Neuronal stem cell (in vitro differentiated cells): ENCODE data around the gene SUSD3.
A peak's percentile ranks its signal among the peaks of the same experiment; 100 is the strongest.

Experiments used
- DNase-seq: peaks from one replicate; pipeline ENCODE4 v3.0.0-alpha.2; 2013; ENCODE audit warnings: low spot score
- H2AFZ ChIP-seq: one replicate; pipeline ENCODE4 v1.6.1; 2013; ENCODE audit warnings: mild to moderate bottlenecking, low read length, inconsistent platforms
- H2AK5ac ChIP-seq: 2 replicates; pipeline ENCODE4 v1.6.1; 2013; ENCODE audit warnings: low read depth, mild to moderate bottlenecking, inconsistent platforms, low read length, moderate library complexity, mixed read lengths
- H2BK120ac ChIP-seq: 2 replicates; pipeline ENCODE4 v1.6.1; 2013; ENCODE audit warnings: low read depth, mild to moderate bottlenecking, inconsistent platforms, low read length, moderate library complexity, mixed read lengths
- H2BK12ac ChIP-seq: one replicate; pipeline ENCODE4 v1.6.1; 2013; ENCODE audit warnings: low read length, inconsistent platforms
- H2BK15ac ChIP-seq: 2 replicates; pipeline ENCODE4 v1.6.1; 2013; ENCODE audit warnings: mild to moderate bottlenecking, low read length, inconsistent platforms, mixed read lengths
- H2BK5ac ChIP-seq: one replicate; pipeline ENCODE4 v1.6.1; 2013; ENCODE audit warnings: inconsistent platforms, mild to moderate bottlenecking, low read length, moderate library complexity
- H3K14ac ChIP-seq: one replicate; pipeline ENCODE4 v1.6.1; 2013; ENCODE audit warnings: low read length, inconsistent platforms
- H3K18ac ChIP-seq: 2 replicates; pipeline ENCODE4 v1.6.1; 2013; ENCODE audit warnings: low read length, inconsistent platforms
- H3K23ac ChIP-seq: 2 replicates; pipeline ENCODE4 v1.6.1; 2013; ENCODE audit warnings: low read depth, mild to moderate bottlenecking, mixed read lengths, low read length, inconsistent platforms; ENCODE audit not compliant: poor library complexity
- H3K27ac ChIP-seq: replicated peaks from 3 replicates; pipeline ENCODE4 v1.5.1; 2013; ENCODE audit warnings: low read length, inconsistent platforms
- H3K27me3 ChIP-seq, 3 experiments: 2 replicates each; pipeline ENCODE4 v1.6.1; 2013; ENCODE audit warnings: low read length in 3 of 3, mild to moderate bottlenecking in 2 of 3, inconsistent platforms in 1 of 3, low read depth in 1 of 3, mixed read lengths in 1 of 3, moderate library complexity in 1 of 3; ENCODE audit not compliant: control insufficient read depth in 3 of 3, insufficient read depth in 3 of 3
- H3K36me3 ChIP-seq, 2 donors: replicated peaks in 1 of 2; 2 replicates each; pipeline ENCODE4 v1.6.1; 2013; ENCODE audit warnings: low read length in 2 of 2; ENCODE audit not compliant: control insufficient read depth in 2 of 2, insufficient read depth in 2 of 2
- H3K4ac ChIP-seq: 2 replicates; pipeline ENCODE4 v1.6.1; 2013; ENCODE audit warnings: inconsistent platforms, mild to moderate bottlenecking, low read length, moderate library complexity
- H3K4me1 ChIP-seq, 2 donors: 1 replicate in 1 of 2; 2 replicates in 1 of 2; pipeline ENCODE4 v1.6.1; 2013; ENCODE audit warnings: low read length in 2 of 2, low read depth in 1 of 2; ENCODE audit not compliant: control insufficient read depth in 2 of 2, insufficient read depth in 1 of 2
- H3K4me2 ChIP-seq: one replicate; pipeline ENCODE4 v1.6.1; 2013; ENCODE audit warnings: mild to moderate bottlenecking, low read length, inconsistent platforms; ENCODE audit not compliant: insufficient read depth, poor library complexity, severe bottlenecking
- H3K4me3 ChIP-seq, 2 donors: 2 replicates each; pipeline ENCODE4 v1.5.1; 2013; ENCODE audit warnings: low read length in 2 of 2, mild to moderate bottlenecking in 2 of 2, inconsistent platforms in 1 of 2, moderate library complexity in 1 of 2
- H3K79me1 ChIP-seq: one replicate; pipeline ENCODE4 v1.6.1; 2013; ENCODE audit warnings: low read depth, mild to moderate bottlenecking, inconsistent platforms, low read length, moderate library complexity
- H3K9ac ChIP-seq: one replicate; pipeline ENCODE4 v1.6.1; 2013; ENCODE audit warnings: mild to moderate bottlenecking, low read depth, low read length, inconsistent platforms; ENCODE audit not compliant: poor library complexity
- H3K9me3 ChIP-seq, 2 donors: replicated peaks in 1 of 2; 2 replicates each; pipeline versions ENCODE3 to v1.6.1; 2013; ENCODE audit warnings: low read length in 2 of 2, mild to moderate bottlenecking in 2 of 2, inconsistent platforms in 1 of 2, low read depth in 1 of 2, mixed read lengths in 1 of 2, moderate library complexity in 1 of 2; ENCODE audit not compliant: control insufficient read depth in 2 of 2, insufficient read depth in 1 of 2
- H4K8ac ChIP-seq: one replicate; pipeline ENCODE4 v1.6.1; 2013; ENCODE audit warnings: low read depth, mild to moderate bottlenecking, inconsistent platforms, low read length, moderate library complexity
- H4K91ac ChIP-seq: one replicate; pipeline ENCODE4 v1.6.1; 2013; ENCODE audit warnings: low read length, low read depth, mild to moderate bottlenecking, inconsistent platforms; ENCODE audit not compliant: poor library complexity
- WGBS, 2 donors: extraction: QIAGEN DNeasy Blood & Tissue Kit; methylation state at CpG; one replicate each; pipeline ENCODE4 v1.1.7; 2013; ENCODE audit warnings: missing lambda C conversion rate in 2 of 2, mixed read lengths in 1 of 2; ENCODE audit not compliant: insufficient read length in 2 of 2, insufficient replicate concordance in 1 of 2; ENCODE audit errors: extremely low coverage in 2 of 2; 5-methylcytosine and 5-hydroxymethylcytosine counted together

SUSD3 gene

GRCh38 chr9:93053781-93054331 is 4.6 kb upstream of the SUSD3 start:
- Histone ChIP-seq H2BK15ac (peak overlapping the region; percentile 56), H2BK5ac (no peak overlapping the region), H3K27me3 (peaks cover 0 to 55% (median 2%) of the 10 kb centered on the region in 3 experiments), H4K91ac (no peak overlapping the region), H3K79me1 (no peaks in the 10 kb centered on the region), H3K14ac (no peak overlapping the region), H2AK5ac (no peak overlapping the region), H3K4ac (no peak overlapping the region), H3K27ac (no peak overlapping the region), H3K9me3 (no peaks in the 10 kb centered on the region), H3K4me1 (peaks cover 0 to 9% of the 10 kb centered on the region in 2 donors), H4K8ac (no peak overlapping the region), H3K4me3 (no peak overlapping the region), H3K23ac (no peak overlapping the region), H2AFZ (no peak overlapping the region), H3K36me3 (no peaks in the 10 kb centered on the region), H3K9ac (no peak overlapping the region), H2BK120ac (no peak overlapping the region), H3K18ac (peak overlapping the region; percentile 39), H2BK12ac (no peak overlapping the region), H3K4me2 (no peak overlapping the region)
- no CpG with 5 or more reads among the region's 5 CpGs for WGBS, 2 donors
- DNase-seq: no peak

GRCh38 chr9:93054758-93055704 is 3.5 kb upstream of the SUSD3 start:
- H2BK15ac ChIP-seq: no peak overlapping the region
- no peak overlapping the region for H3K4me2 ChIP-seq
- H4K91ac ChIP-seq: no peak overlapping the region
- H3K27me3 ChIP-seq: peaks cover 0 to 59% (median 9%) of the 10 kb centered on the region in 3 experiments
- no peaks in the 10 kb centered on the region for H3K36me3 ChIP-seq
- H3K14ac ChIP-seq: no peak overlapping the region
- H3K27ac ChIP-seq: no peak overlapping the region
- peak overlapping the region; percentile 68 for H3K9ac ChIP-seq
- H3K4me3 ChIP-seq: no peak overlapping the region
- DNase-seq: no peak
- H2BK5ac ChIP-seq: no peak overlapping the region
- no peak overlapping the region for H3K4ac ChIP-seq
- H2BK12ac ChIP-seq: no peak overlapping the region
- H4K8ac ChIP-seq: no peak overlapping the region
- peak overlapping the region; percentile 72 for H2AK5ac ChIP-seq
- no peaks in the 10 kb centered on the region for H3K79me1 ChIP-seq
- H3K9me3 ChIP-seq: no peaks in the 10 kb centered on the region
- peaks cover 0 to 9% of the 10 kb centered on the region in 2 donors for H3K4me1 ChIP-seq
- H3K23ac ChIP-seq: peak overlapping the region; percentile 9
- no peak overlapping the region for H2BK120ac ChIP-seq
- H2AFZ ChIP-seq: no peak overlapping the region
- no CpG with 5 or more reads among the region's 11 CpGs for WGBS, 2 donors
- peak overlapping the region; percentile 19 for H3K18ac ChIP-seq

- no peak overlapping the region for H3K27ac ChIP-seq
- H3K36me3 ChIP-seq: no peaks in the 10 kb centered on the region
- no peak overlapping the region for H3K14ac ChIP-seq
- H4K91ac ChIP-seq: no peak overlapping the region
- H2BK15ac ChIP-seq: peak overlapping the region; percentile 95
- no CpG with 5 or more reads among the region's 8 CpGs for WGBS, 2 donors
- peaks cover 0 to 9% of the 10 kb centered on the region in 2 donors for H3K4me1 ChIP-seq
- no peak overlapping the region for H4K8ac ChIP-seq
- H3K79me1 ChIP-seq: no peaks in the 10 kb centered on the region
- H2BK120ac ChIP-seq: peak overlapping the region; percentile 95
- H2BK12ac ChIP-seq: no peak overlapping the region
- H3K4me2 ChIP-seq: no peak overlapping the region
- no peak overlapping the region for H3K9ac ChIP-seq
- no peak overlapping the region for H3K4me3 ChIP-seq
- H2BK5ac ChIP-seq: peak overlapping the region; percentile 67
- H3K9me3 ChIP-seq: no peaks in the 10 kb centered on the region
- peaks cover 0 to 76% (median 11%) of the 10 kb centered on the region in 3 experiments for H3K27me3 ChIP-seq
- peak overlapping the region; percentile 59 for H3K18ac ChIP-seq
- no peak overlapping the region for H2AFZ ChIP-seq
- H2AK5ac ChIP-seq: peak overlapping the region; percentile 82
- H3K4ac ChIP-seq: no peak overlapping the region
- DNase-seq: no peak
- H3K23ac ChIP-seq: no peak overlapping the region
Observed at GRCh38 chr9:93057042-93057702, 1.3 kb upstream of the SUSD3 start.
